K562 (cell line): Measurements from ENCODE around the gene VPS18. TPM values are rescaled to one million over a fixed set of nuclear protein-coding genes. Genes with fewer than 3 reads are reported as not detected.

Source experiments
- ATAC-seq: fragments of 200-7000 bp; cut with Tn5 transposase; 3 replicates; pipeline ENCODE4 v1.9.1; 2020; ENCODE audit warnings: moderate library complexity
- BruUV-seq: library from RNA; stranded (reverse); fragments of 400-500 nt; replicated peaks from 2 replicates; lab custom pipeline; 2021; lab: Mats Ljungman, UMichigan
- CTCF ChIA-PET: fragments of 300-600 bp; formaldehyde crosslinking; extraction: SDS; loops from one replicate; lab custom pipeline; 2021; ENCODE audit warnings: low intra/inter-chr PET ratio; lab: Yijun Ruan, JAX
- POLR2A ChIA-PET: fragments of 300-600, 350-650 bp; sonication (Branson Sonifier 250); formaldehyde crosslinking; extraction: SDS; loops from one replicate; lab custom pipeline; 2021; ENCODE audit warnings: antibody characterized with exemption, inconsistent platforms; lab: Yijun Ruan, JAX
- DNase-seq, 4 experiments: peaks; one replicate each; pipeline versions ENCODE4 v3.0.0 to v3.0.0-alpha.2; 2011 to 2018; ENCODE audit warnings: low spot score in 3 of 4, mixed read lengths in 3 of 4; ENCODE audit errors: extremely low read depth in 1 of 4
- FAIRE-seq: peaks from 2 replicates; lab custom pipeline; 2011; peaks lifted over from hg19 to GRCh38; lab: Jason Lieb, UNC
- H2AFZ ChIP-seq: 2 replicates; pipeline ENCODE4 v1.6.0; 2011; ENCODE audit warnings: low read depth, low read length, control low read depth, inconsistent platforms
- H3K27ac ChIP-seq: fragments of 200-600 bp; 3 replicates; pipeline ENCODE4 v1.8.0; 2011; ENCODE audit warnings: low read depth, mild to moderate bottlenecking, control low read depth, inconsistent platforms, low read length, moderate library complexity, mixed read lengths; ENCODE audit errors: extremely low read depth
- H3K27me3 ChIP-seq, 2 experiments: fragments of 300-600 bp in 1 of 2; 2 replicates in 1 of 2; 3 replicates in 1 of 2; pipeline versions ENCODE4 v1.6.0 to v1.8.0; 2011; ENCODE audit warnings: inconsistent platforms in 2 of 2, low read length in 2 of 2, mild to moderate bottlenecking in 1 of 2, mixed read lengths in 1 of 2, moderate library complexity in 1 of 2; ENCODE audit not compliant: control insufficient read depth in 2 of 2, insufficient read depth in 2 of 2
- H3K36me3 ChIP-seq: fragments of 300-600 bp; 3 replicates; pipeline ENCODE4 v1.8.0; 2011; ENCODE audit warnings: mild to moderate bottlenecking, low read length, inconsistent platforms; ENCODE audit not compliant: control insufficient read depth, insufficient read depth
- H3K4me1 ChIP-seq, 2 experiments: fragments of 200-600 bp in 1 of 2; replicated peaks in 1 of 2; 2 replicates in 1 of 2; 3 replicates in 1 of 2; pipeline versions ENCODE4 v1.5.1 to v1.8.0; 2011; ENCODE audit warnings: inconsistent platforms in 2 of 2, low read length in 2 of 2, mild to moderate bottlenecking in 1 of 2, mixed read lengths in 1 of 2, moderate library complexity in 1 of 2; ENCODE audit not compliant: control insufficient read depth in 2 of 2, insufficient read depth in 2 of 2
- H3K4me2 ChIP-seq: 2 replicates; pipeline ENCODE4 v1.6.1; 2011; ENCODE audit warnings: low read length, control low read depth, inconsistent platforms, mixed read lengths; ENCODE audit not compliant: insufficient read depth
- H3K4me3 ChIP-seq: fragments of 200-600 bp; sonication (generic), shearing (Covaris generic); 2 replicates; pipeline ENCODE4 v1.5.1; 2016; ENCODE audit warnings: control low read depth, inconsistent platforms
- H3K79me2 ChIP-seq: fragments of 200-600 bp; 3 replicates; pipeline ENCODE4 v1.8.0; 2011; ENCODE audit warnings: low read length, inconsistent platforms; ENCODE audit not compliant: control insufficient read depth, insufficient read depth
- H3K9ac ChIP-seq, 2 experiments: 2 replicates each; pipeline versions ENCODE4 v1.6.0 to v1.6.1; 2011; ENCODE audit warnings: low read depth in 2 of 2, low read length in 2 of 2, control low read depth in 1 of 2, inconsistent platforms in 1 of 2, mild to moderate bottlenecking in 1 of 2, mixed read lengths in 1 of 2; ENCODE audit not compliant: insufficient read depth in 1 of 2
- H3K9me1 ChIP-seq: one replicate; pipeline ENCODE4 v1.6.0; 2011; ENCODE audit warnings: inconsistent platforms, mild to moderate bottlenecking, low read length, moderate library complexity; ENCODE audit not compliant: control insufficient read depth, insufficient read depth
- H3K9me3 ChIP-seq: replicated peaks from 2 replicates; pipeline ENCODE4 v1.5.1; 2011; ENCODE audit warnings: low read depth, low read length, inconsistent platforms; ENCODE audit not compliant: control insufficient read depth, insufficient read depth
- H4K20me1 ChIP-seq: replicated peaks from 2 replicates; pipeline ENCODE4 v1.6.1; 2011; ENCODE audit warnings: low read length, inconsistent platforms, mixed read lengths; ENCODE audit not compliant: control insufficient read depth, insufficient read depth
- ELK1 ChIP-seq: sonication (generic); formaldehyde crosslinking; IDR thresholded peaks from 2 replicates; pipeline ENCODE4 v1.8.1; 2022; ENCODE audit warnings: missing genetic modification reagents
- NBN ChIP-seq: fragments of 450-650 bp; IDR thresholded peaks from 2 replicates; pipeline ENCODE4 v1.6.1; 2016; ENCODE audit warnings: low read depth, mild to moderate bottlenecking
- NR1H2 ChIP-seq: sonication (generic); formaldehyde crosslinking; IDR thresholded peaks from 2 replicates; pipeline ENCODE4 v1.4.0; 2020; ENCODE audit warnings: mild to moderate bottlenecking, missing genetic modification reagents
- PHB2 ChIP-seq: fragments of 450-650 bp; IDR thresholded peaks from 2 replicates; pipeline ENCODE4 v1.6.1; 2017; ENCODE audit warnings: low read depth
- POLR3G ChIP-seq: IDR thresholded peaks from 2 replicates; pipeline ENCODE4 v1.6.1; 2011; ENCODE audit not compliant: insufficient read length, insufficient replicate concordance; ENCODE audit errors: extremely low read depth
- PRPF4 ChIP-seq: fragments of 200-400 bp; formaldehyde crosslinking; IDR thresholded peaks from one replicate; pipeline ENCODE4 v1.6.1; 2017; ENCODE audit warnings: low read length, low read depth, mild to moderate bottlenecking; ENCODE audit not compliant: insufficient read depth, poor library complexity, severe bottlenecking
- PYGO2 ChIP-seq: fragments of 450-650 bp; IDR thresholded peaks from 2 replicates; pipeline ENCODE4 v1.6.1; 2016; ENCODE audit warnings: mild to moderate bottlenecking, missing genetic modification characterization, moderate library complexity, missing compliant biosample characterization
- SFPQ ChIP-seq: fragments of 200-400 bp; formaldehyde crosslinking; IDR thresholded peaks from 2 replicates; pipeline ENCODE4 v1.6.1; 2017; ENCODE audit warnings: mild to moderate bottlenecking, low read depth, low read length, moderate library complexity
- TBL1XR1 ChIP-seq, 2 experiments: IDR thresholded peaks; 2 replicates each; pipeline ENCODE4 v1.6.1; 2012; ENCODE audit warnings: improper control_type of control experiment in 2 of 2, low read length in 2 of 2, mild to moderate bottlenecking in 1 of 2
- ZNF830 ChIP-seq: fragments of 250-450 bp; sonication (Bioruptor Pico); IDR thresholded peaks from 2 replicates; pipeline ENCODE4 v1.5.0; 2021; ENCODE audit warnings: mild to moderate bottlenecking
- WGBS: fragments of 100-300 bp; shearing (Covaris generic); methylation state at CpG from one replicate; pipeline ENCODE4 v1.1.6; 2016; ENCODE audit warnings: low coverage, mixed read lengths; ENCODE audit not compliant: insufficient coverage; ENCODE audit errors: missing lambda C conversion rate; 5-methylcytosine and 5-hydroxymethylcytosine counted together
- in situ Hi-C: fragments of 300-500 bp; cut with MboI; formaldehyde crosslinking; loops from 4 replicates; pipeline ENCODE4 v1.15.0; 2018; ENCODE audit warnings: inconsistent platforms, mixed read lengths
- intact Hi-C: fragments of 100-400 bp; cut with micrococcal nuclease; formaldehyde crosslinking; loops from 2 replicates; pipeline ENCODE4 v1.14.2; 2022
- polyA plus RNA-seq, 8 experiments: library from polyadenylated mRNA; depleted of rRNA in 4 of 8; stranded (reverse) in 5 of 8; unstranded in 3 of 8; fragments of >200 nt; fragmentation: Nextera tagmentation in 2 of 8; fragmentation: Illumina TruSeq in 1 of 8; extraction: Ambion mirVana in 2 of 8; extraction: Trizol in 1 of 8; gene quantifications; 2 replicates each; pipeline versions ENCODE4 v1.2.1 to v1.2.3, GENCODE V29; 2011 to 2014; ENCODE audit warnings: inconsistent platforms in 1 of 8, missing spikeins in 1 of 8
- total RNA-seq, 7 experiments: library from RNA; depleted of rRNA in 6 of 7; stranded (reverse); fragments of >200 nt in 6 of 7; fragmentation: Illumina TruSeq in 2 of 7; extraction: Trizol in 2 of 7; gene quantifications; 2 replicates each; pipeline versions ENCODE4 v1.2.1 to v1.2.3, GENCODE V29; 2011 to 2021; ENCODE audit warnings: low replicate concordance in 1 of 7

VPS18 gene
- total and polyA plus RNA-seq, 9 of the 15 experiments (the other 6 are each of a cell fraction or from before 2014, with no cell fraction given), result 0.73 to 19.9 (median 8.5) TPM

- Histone ChIP-seq H3K27ac (no peak overlapping the region), H3K4me1 (peaks cover 8 to 29% of the 10 kb centered on the region in 2 experiments; a peak in 4 of 5 replicates), H3K36me3 (no peaks in the 10 kb centered on the region), H2AFZ (no peak overlapping the region), H4K20me1 (no peaks in the 10 kb centered on the region), H3K79me2 (no peaks in the 10 kb centered on the region), H3K9me1 (no peaks in the 10 kb centered on the region), H3K9ac (no peak overlapping the region), H3K27me3 (no peaks in the 10 kb centered on the region), H3K4me3 (no peak overlapping the region), H3K4me2 (no peak overlapping the region), H3K9me3 (no peaks in the 10 kb centered on the region)
- ATAC-seq (no peak), DNase-seq (no peak), FAIRE-seq (no peak)
- WGBS, result 70% methylated on average over 1 of the region's 2 CpGs
- CTCF ChIA-PET, result no interaction called here
- intact Hi-C loops, result no loop called here
- POLR2A ChIA-PET, result interaction anchor here (0.6 to 1.8 kb wide), 3 partner anchors 14 to 584 kb away, joined by 3 to 6 read pairs (median 3); partner anchors contain the start of gene DLL4
- BruUV-seq, result no TSS peak
- in situ Hi-C loops, result no loop called here
- TF ChIP-seq ZNF830 (no peak), NBN (no peak), NR1H2 (CRISPR knock-in tag) (no peak), POLR3G (no peak), PHB2 (no peak), SFPQ (no peak), PYGO2 (tag) (no peak), PRPF4 (no peak), ELK1 (CRISPR knock-in tag) (no peak), TBL1XR1 (IDR thresholded peaks at IDR 0.05; ENCODE audit: low read length in 2 of 2) (no peak)
These were observed 17.4 kb downstream of the VPS18 start for GRCh38 chr15:40911693-40912092.
